AG09319 (cell line): ENCODE measurements around the gene GGT1.
A peak's percentile ranks its signal among the peaks of the same experiment; 100 is the strongest.

Experiments used
- DNase-seq: peaks from one replicate; pipeline ENCODE4 v3.0.0-alpha.2; 2010; ENCODE audit warnings: low read depth; ENCODE audit errors: extremely low read depth
- TF ChIP-seq, protein P1 (sequence below): IDR thresholded peaks from 2 replicates; pipeline ENCODE4 v1.5.1; 2011; ENCODE audit warnings: low read depth, mild to moderate bottlenecking, inconsistent platforms, low read length, moderate library complexity

GGT1 gene

DNA sequence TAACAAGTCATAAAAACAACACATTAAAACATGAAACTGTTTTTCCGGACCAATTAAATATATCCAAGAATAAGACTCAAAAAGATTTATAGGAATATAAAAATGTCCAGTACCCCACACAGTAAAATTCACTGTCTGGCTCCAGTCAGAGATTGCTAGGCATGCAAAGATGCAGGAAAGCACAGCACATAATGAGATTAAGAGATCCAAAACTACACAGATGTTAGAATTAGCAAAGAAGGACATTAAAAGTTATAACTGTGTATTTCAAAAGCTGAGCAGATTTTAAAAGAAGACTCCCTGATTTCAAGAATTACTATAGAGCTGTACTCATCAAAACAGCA is 23.8 kb upstream of the GGT1 start:
- no peak for DNase-seq

DNA sequence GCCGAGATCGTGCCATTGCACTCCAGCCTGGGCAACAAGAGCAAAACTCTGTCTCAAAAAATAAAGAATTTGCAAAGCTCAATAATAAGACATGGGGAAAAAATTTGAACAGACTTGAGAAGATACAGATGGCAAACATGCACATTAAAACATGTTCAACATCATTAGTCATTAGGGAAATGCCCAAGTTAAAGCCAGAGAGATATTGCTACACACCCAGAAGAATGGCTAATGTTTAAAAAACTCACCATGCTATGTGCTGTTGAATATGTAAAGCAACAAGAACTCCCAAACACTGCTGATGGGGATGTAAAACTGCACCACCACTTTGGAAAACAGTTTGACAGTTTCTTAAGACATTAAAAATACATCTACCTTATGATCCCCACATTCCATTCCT is 22.7 kb upstream of the GGT1 start:
- DNase-seq = peak; percentile 42
- TF ChIP-seq, protein P1, sequence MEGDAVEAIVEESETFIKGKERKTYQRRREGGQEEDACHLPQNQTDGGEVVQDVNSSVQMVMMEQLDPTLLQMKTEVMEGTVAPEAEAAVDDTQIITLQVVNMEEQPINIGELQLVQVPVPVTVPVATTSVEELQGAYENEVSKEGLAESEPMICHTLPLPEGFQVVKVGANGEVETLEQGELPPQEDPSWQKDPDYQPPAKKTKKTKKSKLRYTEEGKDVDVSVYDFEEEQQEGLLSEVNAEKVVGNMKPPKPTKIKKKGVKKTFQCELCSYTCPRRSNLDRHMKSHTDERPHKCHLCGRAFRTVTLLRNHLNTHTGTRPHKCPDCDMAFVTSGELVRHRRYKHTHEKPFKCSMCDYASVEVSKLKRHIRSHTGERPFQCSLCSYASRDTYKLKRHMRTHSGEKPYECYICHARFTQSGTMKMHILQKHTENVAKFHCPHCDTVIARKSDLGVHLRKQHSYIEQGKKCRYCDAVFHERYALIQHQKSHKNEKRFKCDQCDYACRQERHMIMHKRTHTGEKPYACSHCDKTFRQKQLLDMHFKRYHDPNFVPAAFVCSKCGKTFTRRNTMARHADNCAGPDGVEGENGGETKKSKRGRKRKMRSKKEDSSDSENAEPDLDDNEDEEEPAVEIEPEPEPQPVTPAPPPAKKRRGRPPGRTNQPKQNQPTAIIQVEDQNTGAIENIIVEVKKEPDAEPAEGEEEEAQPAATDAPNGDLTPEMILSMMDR = no peak

More for the DNA sequence above, 23.8 kb upstream of the GGT1 start:
- TF ChIP-seq, protein P1 = no peak

DNA sequence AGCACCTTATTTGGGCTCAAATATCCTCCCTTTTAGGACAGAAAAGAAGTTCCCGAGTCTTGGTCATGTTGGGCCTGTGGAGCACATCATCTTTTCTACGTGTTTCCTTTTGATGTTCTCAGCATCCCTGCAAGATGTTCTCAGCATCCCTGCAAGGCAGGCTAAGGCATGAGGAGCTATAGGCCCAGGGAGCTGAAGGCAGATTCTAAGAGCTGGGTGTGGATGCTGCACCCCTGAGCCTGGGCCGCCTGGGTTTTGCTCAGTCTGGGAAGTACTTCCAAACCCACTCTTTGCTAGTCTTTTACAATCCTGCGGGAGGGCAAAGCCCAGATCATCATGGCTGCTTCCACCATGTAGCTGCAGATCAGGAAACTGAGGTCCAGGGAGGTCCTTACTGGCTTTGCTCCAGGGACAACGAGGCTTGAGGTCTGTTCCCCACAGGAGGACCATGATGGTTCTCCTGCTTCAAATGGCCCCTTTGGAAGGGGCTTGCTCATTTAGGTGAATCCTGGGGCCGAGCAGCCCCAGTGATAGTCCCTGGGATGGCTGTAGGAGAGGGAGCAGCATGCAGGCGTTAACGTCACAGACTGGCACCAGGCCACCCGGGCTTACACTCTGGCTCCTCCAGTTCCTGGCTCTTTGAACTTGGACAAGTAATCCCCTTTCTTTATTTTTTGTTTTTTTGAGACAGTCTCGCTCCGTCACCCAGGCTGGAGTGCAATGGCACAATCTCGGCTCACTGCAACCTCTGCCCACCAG is 20.8 kb upstream of the GGT1 start:
- TF ChIP-seq, protein P1 = no peak
- DNase-seq = no peak

DNA sequence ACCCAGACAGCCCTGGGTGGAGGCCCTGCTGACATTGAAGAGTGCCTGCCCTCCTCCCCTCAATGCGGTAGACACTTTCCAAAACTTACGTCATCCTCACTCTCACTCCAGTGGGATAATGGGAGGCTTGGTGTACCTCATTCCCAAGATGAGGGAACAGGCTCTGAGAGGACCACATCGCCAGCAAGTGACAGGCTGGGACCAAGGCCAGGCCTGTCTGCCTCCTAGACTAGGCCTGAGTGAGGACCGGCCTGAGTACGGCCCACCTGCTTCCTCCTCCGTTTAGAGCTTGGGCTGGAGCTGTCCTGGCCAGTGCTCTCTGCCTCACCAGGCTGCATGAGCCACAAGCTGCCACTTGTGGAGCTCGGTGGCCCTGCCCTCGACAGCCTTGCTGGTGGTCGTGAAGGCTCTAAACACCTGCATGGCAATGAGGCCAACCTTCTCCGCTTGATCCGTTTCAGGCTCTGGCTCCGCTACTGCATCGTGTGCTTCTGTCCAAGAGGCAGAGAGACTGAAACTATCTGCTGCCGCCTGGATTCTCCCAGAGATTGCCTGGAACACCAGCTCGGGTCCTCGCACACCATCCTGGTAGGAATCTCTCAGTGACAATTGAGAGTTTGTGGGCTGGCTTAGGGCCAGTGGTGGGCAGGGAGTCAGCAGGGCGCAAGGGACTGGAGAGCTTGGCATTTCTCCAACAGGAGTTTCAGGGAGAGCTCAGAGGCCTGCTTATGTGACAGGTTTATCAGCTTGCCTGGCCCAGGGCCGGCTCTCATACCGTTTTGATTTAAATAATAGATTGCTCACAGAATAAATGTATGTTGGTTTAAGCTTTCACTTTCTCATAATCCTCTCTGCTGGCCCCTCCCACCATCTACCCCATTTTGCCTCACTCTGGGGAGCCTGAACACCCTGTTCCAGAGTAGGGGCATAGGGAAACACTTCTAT is 19.5 kb upstream of the GGT1 start:
- TF ChIP-seq, protein P1 = no peak
- no peak for DNase-seq

DNA sequence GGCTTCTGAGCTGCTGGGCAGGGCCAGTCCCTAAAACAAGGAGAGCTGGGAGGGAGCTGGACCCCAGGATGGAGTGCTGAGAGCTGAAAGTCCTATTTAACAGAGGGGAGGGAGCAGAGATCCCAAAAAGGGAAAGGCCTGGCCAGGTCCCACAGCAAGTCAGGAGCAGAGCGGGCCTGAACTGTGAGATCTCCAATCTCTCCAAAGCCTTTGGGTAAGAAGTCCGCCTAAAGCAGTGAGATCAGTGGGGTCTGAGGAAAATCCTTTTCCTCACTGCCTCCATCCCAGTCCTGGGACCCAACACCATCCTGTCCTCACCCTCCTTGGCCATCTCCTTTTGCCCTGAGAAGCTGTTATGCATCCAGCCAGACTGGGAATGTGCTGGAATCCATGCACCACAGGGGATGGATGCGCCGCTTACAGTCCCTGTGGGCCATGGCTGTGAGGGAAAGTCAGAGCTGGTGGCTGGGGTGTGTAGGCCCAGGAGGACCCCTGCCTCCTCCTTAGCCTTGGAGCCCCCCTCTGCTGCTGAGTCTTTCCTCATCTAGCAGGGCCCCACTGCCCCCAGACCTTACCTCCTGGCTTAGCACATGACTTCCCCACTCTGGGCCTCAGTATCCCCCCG is 18.7 kb upstream of the GGT1 start:
- DNase-seq = no peak
- TF ChIP-seq, protein P1 = no peak

DNA sequence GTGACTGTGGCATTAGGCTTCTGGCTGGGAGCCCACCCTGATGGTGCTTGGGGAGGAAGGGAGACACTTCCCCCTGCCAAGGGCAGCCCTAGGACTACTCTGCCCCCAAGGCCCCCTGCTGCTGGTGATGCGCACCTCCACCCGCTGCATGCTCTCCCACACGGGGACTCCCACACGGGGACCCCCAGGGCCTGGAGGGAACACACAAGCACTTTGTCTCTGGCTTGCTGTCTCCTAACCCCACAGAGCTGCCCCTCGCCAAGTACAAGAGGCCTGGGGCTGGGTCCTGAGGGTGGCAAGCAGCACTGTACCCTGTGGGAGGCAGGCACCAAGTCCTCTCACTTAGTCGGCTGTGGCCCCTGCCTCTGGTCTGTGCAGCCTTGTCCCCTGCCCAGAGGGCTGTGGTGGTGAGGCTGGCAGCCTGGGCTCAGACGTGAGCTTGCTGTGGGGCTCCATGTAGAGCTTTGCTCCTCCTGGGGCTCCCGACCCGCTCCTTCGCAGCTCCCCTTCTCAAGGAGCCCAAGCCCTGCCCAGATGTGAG is 18.1 kb upstream of the GGT1 start:
- DNase-seq = no peak
- TF ChIP-seq, protein P1 = no peak

DNA sequence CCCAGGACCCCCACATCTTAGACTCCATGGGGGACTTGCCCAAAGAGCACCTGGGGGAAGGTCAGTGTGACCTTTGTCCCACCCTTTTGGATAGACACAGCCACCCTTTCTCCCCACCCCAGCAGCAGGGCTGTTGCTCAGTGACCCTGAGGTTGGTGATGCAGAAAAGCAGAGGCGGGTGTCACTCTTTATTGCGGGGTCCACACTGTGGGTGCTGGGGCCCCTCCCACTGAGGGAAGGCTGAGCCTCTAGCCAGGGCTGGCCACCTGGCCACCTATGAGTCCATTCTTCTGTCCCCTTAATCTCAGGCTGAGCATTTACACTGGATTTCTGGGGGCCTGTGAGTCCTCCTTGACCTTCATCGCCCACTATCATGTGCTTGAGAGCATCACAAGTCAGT is 17.5 kb upstream of the GGT1 start:
- no peak for DNase-seq
- TF ChIP-seq, protein P1 = no peak
